ENCODE results near the gene ELOF1. TPM values are rescaled to one million over a fixed set of nuclear protein-coding genes. Genes with fewer than 3 reads are reported as not detected.

Gene ELOF1
- polyA plus RNA-seq, 1 of the 3 experiments (the other 2 are of a cell fraction) = 157 TPM

GRCh38 chr19:11587975-11588631 is 29.1 kb upstream of the ELOF1 start:
- H3K4me3 ChIP-seq (ENCODE audit: low read depth in 2 of 2, low read length in 1 of 2) = peak overlapping the region in 1 of 2 experiments; percentile 57; a peak in 1 of 4 replicates
- no peak overlapping the region for H3K9ac ChIP-seq
- no peaks in the 10 kb centered on the region for H3K9me3 ChIP-seq
- ChIA-PET POLR2A (interaction anchor here (1.0 kb wide), 1 partner anchor 8 kb away, joined by 3 read pairs; no protein-coding TSS in a partner anchor), CTCF (interaction anchor here (0.7 to 3.1 kb wide), 11 partner anchors 8 to 294 kb away, joined by 3 to 14 read pairs (median 3); no protein-coding TSS in a partner anchor)
- H2AFZ ChIP-seq (ENCODE audit: low read depth) = peak overlapping the region; percentile 73
- TF ChIP-seq, protein P1, sequence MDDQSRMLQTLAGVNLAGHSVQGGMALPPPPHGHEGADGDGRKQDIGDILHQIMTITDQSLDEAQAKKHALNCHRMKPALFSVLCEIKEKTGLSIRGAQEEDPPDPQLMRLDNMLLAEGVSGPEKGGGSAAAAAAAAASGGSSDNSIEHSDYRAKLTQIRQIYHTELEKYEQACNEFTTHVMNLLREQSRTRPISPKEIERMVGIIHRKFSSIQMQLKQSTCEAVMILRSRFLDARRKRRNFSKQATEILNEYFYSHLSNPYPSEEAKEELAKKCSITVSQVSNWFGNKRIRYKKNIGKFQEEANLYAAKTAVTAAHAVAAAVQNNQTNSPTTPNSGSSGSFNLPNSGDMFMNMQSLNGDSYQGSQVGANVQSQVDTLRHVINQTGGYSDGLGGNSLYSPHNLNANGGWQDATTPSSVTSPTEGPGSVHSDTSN (IDR thresholded peaks at IDR 0.05) = no peak
- TF ChIP-seq EZH2phosphoT487 (IDR thresholded peaks at IDR 0.05; ENCODE audit: borderline replicate concordance, low read depth) = no peak
- TF ChIP-seq MXI1 (IDR thresholded peaks at IDR 0.05; ENCODE audit: low read depth, low read length) = no peak
- no peak for TF ChIP-seq NRF1 (IDR thresholded peaks at IDR 0.05; ENCODE audit: low read depth, low read length)
- TF ChIP-seq POLR2AphosphoS5 (IDR thresholded peaks at IDR 0.05; ENCODE audit: low read depth, low read length) = no peak
- TF ChIP-seq TAF1 (IDR thresholded peaks at IDR 0.05; ENCODE audit: borderline replicate concordance, low read depth, low read length) = no peak
- TF ChIP-seq, protein P2, sequence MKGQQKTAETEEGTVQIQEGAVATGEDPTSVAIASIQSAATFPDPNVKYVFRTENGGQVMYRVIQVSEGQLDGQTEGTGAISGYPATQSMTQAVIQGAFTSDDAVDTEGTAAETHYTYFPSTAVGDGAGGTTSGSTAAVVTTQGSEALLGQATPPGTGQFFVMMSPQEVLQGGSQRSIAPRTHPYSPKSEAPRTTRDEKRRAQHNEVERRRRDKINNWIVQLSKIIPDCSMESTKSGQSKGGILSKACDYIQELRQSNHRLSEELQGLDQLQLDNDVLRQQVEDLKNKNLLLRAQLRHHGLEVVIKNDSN (IDR thresholded peaks at IDR 0.05; ENCODE audit: borderline replicate concordance, low read depth) = no peak
- TF ChIP-seq, protein P3, sequence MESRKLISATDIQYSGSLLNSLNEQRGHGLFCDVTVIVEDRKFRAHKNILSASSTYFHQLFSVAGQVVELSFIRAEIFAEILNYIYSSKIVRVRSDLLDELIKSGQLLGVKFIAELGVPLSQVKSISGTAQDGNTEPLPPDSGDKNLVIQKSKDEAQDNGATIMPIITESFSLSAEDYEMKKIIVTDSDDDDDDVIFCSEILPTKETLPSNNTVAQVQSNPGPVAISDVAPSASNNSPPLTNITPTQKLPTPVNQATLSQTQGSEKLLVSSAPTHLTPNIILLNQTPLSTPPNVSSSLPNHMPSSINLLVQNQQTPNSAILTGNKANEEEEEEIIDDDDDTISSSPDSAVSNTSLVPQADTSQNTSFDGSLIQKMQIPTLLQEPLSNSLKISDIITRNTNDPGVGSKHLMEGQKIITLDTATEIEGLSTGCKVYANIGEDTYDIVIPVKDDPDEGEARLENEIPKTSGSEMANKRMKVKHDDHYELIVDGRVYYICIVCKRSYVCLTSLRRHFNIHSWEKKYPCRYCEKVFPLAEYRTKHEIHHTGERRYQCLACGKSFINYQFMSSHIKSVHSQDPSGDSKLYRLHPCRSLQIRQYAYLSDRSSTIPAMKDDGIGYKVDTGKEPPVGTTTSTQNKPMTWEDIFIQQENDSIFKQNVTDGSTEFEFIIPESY (IDR thresholded peaks at IDR 0.05; ENCODE audit: borderline replicate concordance, low read depth) = no peak
- TF ChIP-seq MAX (IDR thresholded peaks at IDR 0.05; ENCODE audit: low read depth) = no peak
- no peak for TF ChIP-seq NFIC (IDR thresholded peaks at IDR 0.05; ENCODE audit: borderline replicate concordance)
- no peak for TF ChIP-seq FOSL2 (IDR thresholded peaks at IDR 0.05; ENCODE audit: borderline replicate concordance, low read depth)
- no peak for TF ChIP-seq TCF12 (IDR thresholded peaks at IDR 0.05)
- no peak for TF ChIP-seq MEF2A (IDR thresholded peaks at IDR 0.05; ENCODE audit: borderline replicate concordance, low read depth)
- no peak for TF ChIP-seq RCOR1 (IDR thresholded peaks at IDR 0.05; ENCODE audit: low read length)
- no peaks in the 10 kb centered on the region for H3K79me2 ChIP-seq (ENCODE audit: insufficient read depth)
- H3K9me2 ChIP-seq = no peaks in the 10 kb centered on the region
- H3K27me3 ChIP-seq (ENCODE audit: insufficient read depth) = no peaks in the 10 kb centered on the region
- no peaks in the 10 kb centered on the region for H4K20me1 ChIP-seq (ENCODE audit: insufficient read depth)
- no peaks in the 10 kb centered on the region for H3K36me3 ChIP-seq (replicated peaks in 1 of 2; ENCODE audit: control insufficient read depth in 1 of 2, insufficient read depth in 2 of 2, low read length in 1 of 2)
- DNase-seq = no peak
- H3K4me2 ChIP-seq = peak overlapping the region; percentile 55; the same call in 1 of the 2 replicates
- no peaks in the 10 kb centered on the region; a peak in 1 of 4 replicates for H3K4me1 ChIP-seq (ENCODE audit: control insufficient read depth in 1 of 2, insufficient read depth in 2 of 2, low read depth in 1 of 2, low read length in 1 of 2)
- WGBS (ENCODE audit: low lambda C conversion rate) = 52% methylated on average over 12 of the region's 13 CpGs
- H3K27ac ChIP-seq (ENCODE audit: low read depth in 2 of 2, low read length in 1 of 2) = no peak overlapping the region
- peaks cover 3% of the 10 kb centered on the region for H3F3A ChIP-seq (replicated peaks; ENCODE audit: insufficient read depth)

Data from SK-N-SH (cell line).